Fibroblast of the aortic adventitia (primary cell): ENCODE data around the gene RAB31. TPM values are rescaled to one million over a fixed set of nuclear protein-coding genes. Genes with fewer than 3 reads are reported as not detected.

Experiments used
- DNase-seq: peaks from one replicate; pipeline ENCODE4 v3.0.0-alpha.2; 2010; ENCODE audit warnings: low read depth
- H3K4me3 ChIP-seq: 2 replicates; pipeline ENCODE4 v1.5.1; 2011; ENCODE audit warnings: low read depth, mild to moderate bottlenecking, control low read depth, low read length, moderate library complexity
- total RNA-seq: library from RNA; depleted of rRNA; stranded (reverse); fragments of >200 nt; gene quantifications from 2 replicates; pipeline ENCODE4 v1.2.3, GENCODE V29; 2012; ENCODE audit warnings: low replicate concordance
- TF ChIP-seq, protein P1 (sequence below): IDR thresholded peaks from 2 replicates; pipeline ENCODE4 v1.5.1; 2011; ENCODE audit warnings: mild to moderate bottlenecking, low read length, control low read depth, inconsistent platforms; ENCODE audit not compliant: insufficient read depth

The RAB31 gene
- total RNA-seq, 1 donor = 90.4 TPM

DNA sequence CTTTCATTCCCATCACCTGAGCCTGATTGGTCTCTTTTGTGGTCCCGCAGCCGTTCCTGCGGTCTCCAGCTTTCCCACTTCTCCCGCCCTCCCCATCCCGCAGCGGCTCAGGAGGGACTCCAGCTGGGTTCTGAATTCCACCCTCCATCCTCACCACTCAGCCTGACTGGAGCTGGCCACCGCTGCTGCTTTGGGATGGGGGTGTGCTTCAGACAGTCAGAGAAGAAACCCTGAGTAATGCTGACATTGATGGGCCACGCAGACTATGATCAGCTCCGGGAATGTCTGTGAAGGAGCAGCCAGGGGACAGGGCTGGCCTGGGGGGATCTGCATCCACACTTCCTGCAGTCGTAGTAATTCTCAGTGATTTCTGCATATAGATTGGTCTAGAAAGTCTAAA is 131.8 kb downstream of the RAB31 start:
- H3K4me3 ChIP-seq = no peak overlapping the region
- TF ChIP-seq, protein P1, sequence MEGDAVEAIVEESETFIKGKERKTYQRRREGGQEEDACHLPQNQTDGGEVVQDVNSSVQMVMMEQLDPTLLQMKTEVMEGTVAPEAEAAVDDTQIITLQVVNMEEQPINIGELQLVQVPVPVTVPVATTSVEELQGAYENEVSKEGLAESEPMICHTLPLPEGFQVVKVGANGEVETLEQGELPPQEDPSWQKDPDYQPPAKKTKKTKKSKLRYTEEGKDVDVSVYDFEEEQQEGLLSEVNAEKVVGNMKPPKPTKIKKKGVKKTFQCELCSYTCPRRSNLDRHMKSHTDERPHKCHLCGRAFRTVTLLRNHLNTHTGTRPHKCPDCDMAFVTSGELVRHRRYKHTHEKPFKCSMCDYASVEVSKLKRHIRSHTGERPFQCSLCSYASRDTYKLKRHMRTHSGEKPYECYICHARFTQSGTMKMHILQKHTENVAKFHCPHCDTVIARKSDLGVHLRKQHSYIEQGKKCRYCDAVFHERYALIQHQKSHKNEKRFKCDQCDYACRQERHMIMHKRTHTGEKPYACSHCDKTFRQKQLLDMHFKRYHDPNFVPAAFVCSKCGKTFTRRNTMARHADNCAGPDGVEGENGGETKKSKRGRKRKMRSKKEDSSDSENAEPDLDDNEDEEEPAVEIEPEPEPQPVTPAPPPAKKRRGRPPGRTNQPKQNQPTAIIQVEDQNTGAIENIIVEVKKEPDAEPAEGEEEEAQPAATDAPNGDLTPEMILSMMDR = no peak
- no peak for DNase-seq

DNA sequence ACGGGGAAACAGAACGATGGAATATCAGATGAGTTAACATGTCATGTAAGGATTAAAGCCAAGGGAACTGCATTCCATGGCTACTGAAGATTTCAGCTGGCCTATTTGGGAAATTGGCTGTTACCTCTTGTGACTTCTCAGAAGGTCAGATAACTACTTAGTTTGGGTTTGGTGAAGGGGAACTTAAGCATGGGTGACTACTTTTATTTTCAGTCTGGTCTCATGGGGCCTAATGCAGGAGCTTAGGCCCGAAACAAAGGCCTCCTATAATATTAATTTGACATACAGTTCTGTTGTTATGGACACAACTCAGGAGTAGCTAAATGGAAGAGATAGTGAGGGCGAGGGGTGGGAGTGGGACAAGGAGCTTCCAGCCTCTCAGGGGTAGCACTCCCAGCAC is 133.7 kb downstream of the RAB31 start:
- no peak overlapping the region for H3K4me3 ChIP-seq
- TF ChIP-seq, protein P1 = no peak
- no peak for DNase-seq

DNA sequence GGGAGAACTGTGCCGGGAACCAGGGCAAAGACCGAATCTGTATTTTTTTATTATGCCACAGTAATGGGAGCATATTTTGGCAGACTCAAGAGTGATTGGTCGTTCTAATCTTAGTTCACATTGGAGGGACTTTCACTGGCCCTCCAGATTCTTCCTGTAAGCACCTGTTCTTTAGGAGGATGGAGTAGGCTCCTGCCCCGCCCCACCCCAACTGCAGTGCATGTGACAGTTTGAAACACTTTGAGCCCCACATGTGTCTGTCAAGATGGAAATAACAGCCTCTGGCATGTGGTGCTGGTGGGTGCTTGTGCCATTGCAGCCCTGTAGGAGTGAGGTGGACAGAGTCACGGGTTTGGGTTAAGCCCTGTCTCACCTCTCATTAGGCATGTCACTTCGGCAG is 134.3 kb downstream of the RAB31 start:
- H3K4me3 ChIP-seq = no peak overlapping the region
- DNase-seq = no peak
- TF ChIP-seq, protein P1 = no peak

DNA sequence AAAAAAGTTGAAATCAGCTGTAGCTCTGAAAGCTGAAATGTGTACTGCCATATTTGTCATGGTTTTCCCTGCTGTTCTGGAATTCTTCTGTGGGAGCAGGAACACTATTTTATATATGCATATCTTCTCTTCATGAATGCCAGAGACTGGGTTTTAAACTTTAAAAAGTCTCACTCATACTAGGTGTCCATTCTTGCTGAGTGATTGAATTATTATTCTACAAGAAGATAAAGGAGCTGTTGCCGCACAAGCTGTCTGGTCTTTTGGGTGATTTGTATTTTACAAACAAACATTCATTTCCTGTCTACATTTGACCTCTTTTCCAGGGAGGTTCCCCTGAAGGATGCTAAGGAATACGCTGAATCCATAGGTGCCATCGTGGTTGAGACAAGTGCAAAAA is 137.2 kb downstream of the RAB31 start:
- H3K4me3 ChIP-seq = no peak overlapping the region
- TF ChIP-seq, protein P1 = no peak
- no peak for DNase-seq

DNA sequence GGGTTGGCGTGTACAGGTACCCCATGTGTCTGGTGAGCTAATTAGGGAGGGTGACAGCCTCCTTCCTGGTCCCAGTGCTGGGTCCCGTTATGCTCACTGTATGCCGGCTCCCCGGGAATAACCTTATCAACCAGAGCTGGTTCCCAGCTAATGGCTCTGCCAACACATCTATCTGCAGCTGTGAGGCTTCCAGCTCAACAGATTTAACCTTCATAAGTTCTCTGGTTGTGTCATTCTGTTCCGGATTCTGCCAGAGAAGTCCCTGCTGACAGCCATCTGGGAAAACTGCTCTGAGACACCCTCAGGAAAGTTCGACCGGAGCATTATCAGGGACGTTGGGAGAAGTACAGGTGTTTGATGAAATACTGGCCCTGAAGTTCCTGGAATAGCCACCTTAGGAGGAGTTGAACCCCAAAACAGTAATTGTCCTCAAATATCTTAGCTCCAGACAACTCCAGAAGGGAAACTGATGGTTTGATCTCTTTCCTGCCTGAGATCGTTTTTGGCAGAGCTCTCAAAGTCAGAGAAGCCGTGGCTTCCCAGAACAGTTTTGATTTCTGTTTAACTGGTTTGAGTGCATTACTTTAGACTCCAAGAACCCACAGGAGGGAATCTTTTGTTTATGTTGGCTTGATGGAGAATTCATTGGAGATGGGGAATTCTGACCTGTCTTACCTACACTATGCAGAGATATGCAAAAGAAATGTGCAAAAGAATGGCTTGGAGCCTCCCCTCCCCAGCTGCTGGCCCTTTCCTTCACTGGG is 138.2 kb downstream of the RAB31 start:
- DNase-seq = peak; percentile 57
- TF ChIP-seq, protein P1 = no peak
- peak overlapping the region; percentile 1 for H3K4me3 ChIP-seq

DNA sequence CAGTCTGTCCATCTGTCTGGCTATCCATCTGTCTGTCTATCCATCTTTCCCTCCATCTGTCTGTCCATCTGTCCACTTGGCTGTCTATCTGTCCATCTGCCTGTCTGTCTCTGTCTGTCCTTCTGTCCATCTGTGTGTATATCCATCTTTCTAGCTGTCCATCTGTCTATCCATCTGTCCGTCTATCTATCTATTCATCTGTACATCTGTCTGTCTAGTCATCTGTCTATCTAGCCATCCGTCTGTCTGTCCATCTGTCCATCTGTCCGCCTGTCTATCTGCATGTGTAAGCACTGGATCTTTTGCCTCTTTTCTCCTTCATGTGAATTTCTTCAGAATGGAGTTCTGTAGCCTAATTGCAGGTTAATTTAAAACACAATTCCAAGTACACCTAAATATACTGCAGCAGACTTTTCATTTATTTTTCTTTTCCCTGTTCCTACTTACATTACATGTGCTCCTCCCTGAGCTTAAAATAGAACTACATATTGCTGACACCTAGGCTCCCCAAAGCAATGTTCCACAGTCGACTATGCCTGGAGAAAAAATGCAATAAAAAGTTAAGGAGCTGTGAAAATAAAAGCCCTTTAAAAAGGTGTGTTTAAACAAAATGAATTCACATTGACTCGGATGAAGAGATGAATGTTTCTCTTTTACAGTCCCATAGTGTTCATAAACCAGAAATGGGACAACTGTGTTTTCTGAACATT is 140.2 kb downstream of the RAB31 start:
- no peak for DNase-seq
- H3K4me3 ChIP-seq = no peak overlapping the region
- TF ChIP-seq, protein P1 = no peak
